NCI-H1436 treated with DMSO at 0.1 percent for 48 hours (cell line): ENCODE measurements around the gene ADIG.
"Not testable (repeated sequence)": the region's sequence is repeated elsewhere in the genome, so short reads cannot be mapped to it uniquely, and the experiment has no call there.

ENCODE experiments used
- DNase-seq: peaks from one replicate; lab custom pipeline; 2025; lab: John Stamatoyannopoulos, UW

Gene ADIG

DNA sequence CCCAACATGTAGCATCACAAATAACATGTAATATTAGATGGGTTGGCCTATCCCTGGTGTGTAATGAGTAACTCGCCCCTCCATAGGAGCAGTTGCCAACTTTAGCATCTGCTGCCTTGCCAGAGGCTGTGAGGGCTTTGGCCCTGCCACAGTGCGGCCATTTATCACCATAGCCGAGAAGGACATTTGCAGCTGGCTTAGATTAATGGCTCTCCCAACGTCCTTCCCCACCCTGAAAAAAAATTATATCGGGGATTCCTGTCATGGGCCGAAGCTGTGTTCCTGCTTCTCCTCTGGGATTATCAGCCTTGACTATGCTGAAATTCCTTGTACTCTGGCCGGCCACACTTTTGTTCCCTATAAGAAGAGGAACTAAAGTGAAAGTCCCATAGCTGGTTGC, 7.6 kb upstream of the ADIG start:
- DNase-seq = no peak

DNA sequence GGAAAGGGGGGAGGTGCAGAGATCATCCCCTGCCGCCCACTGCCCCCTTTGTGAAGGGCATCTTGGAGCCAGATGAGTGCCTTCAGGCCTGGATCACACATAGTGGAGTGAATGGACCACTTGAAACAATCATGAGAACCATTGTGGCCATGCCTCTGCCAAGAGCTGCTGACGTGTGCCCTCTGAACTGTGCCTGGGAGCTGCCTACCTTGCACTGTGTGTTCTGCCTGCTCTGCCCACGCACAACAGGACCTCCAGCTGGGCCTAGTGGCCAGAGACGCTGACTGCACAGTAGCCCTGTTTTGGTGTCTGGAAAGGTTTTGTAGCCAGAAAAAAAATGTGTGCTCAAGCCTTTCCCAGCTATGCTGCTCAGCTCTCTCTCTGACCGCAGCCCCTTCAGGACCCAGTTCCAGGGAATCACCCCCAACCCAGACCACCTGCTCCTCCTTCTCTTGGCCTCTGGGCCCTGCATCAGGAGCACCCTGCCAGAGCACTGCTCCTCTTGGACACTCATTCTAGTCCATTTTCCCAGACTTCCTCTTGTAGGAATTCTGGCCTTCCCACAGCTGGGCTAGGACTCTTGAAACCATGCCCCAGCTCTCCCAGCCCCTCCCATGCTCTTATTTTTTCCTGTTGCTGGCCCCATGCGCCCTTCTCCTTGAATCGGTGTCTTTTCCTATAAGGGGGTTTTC, 1.6 kb upstream of the ADIG start:
- DNase-seq = no peak

DNA sequence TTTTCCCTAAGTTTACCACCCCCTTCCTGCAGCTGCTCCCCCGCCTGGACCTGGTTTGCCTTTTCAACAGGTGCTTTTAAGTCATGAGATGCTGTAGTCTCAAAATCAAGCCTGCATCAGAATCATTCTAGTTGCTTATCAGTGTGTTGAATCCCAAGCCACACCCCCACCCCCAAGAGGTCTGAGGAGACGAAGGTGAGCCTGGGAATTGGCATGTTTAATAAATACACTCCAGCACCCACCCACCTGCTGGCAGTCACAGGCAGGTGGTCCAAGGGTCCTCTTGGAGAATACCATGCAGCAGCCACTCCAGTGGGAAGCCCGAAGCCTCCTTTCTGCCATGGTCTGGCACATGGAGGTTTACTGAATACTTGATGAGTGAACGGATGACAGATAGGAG, 1.1 kb upstream of the ADIG start:
- DNase-seq = no peak

DNA sequence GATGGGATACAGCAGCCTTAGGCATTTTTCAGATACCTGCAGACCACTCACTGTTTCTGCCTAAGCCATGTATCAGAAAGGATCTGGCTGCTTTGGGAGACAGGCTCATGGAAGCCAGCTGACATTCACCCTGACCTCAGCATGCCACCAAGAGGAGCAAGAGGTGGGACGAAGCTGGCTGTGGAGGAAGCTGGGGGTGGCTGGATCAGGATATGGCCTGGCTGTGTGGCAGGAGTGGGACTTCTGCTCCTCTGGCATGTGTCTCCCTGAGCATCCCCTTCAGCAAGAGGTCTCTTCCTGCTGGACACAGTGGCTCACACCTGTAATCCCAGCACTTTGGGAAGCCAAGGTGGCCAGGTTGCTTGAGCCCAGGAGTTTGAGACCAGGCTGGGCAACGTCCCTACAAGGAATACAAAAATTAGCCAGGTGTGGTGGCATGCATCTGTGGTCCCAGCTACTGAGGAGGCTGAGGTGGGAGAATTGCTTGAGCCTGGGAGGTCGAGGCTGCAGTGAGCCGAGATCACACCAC, 897 bp downstream of the ADIG start:
- no peak for DNase-seq

DNA sequence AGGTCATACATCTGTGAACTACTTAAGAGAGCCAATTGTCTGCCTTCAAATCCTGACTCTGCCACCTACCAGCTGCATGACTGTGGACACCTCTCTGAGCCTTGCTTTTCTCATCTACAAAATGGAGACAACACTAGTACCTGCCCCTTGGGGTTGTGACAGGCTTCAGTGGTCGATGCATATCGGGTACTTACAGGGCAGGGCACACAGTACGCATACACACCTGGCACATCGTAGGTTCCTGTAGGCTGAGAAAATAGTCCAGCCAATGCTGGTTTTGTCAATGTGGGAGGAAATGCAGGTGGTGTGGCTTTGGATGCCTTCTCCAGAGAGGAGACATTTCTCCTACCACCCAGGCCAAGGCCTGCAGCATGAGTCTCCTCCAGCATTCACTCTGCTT, 2.3 kb downstream of the ADIG start:
- no peak for DNase-seq

DNA sequence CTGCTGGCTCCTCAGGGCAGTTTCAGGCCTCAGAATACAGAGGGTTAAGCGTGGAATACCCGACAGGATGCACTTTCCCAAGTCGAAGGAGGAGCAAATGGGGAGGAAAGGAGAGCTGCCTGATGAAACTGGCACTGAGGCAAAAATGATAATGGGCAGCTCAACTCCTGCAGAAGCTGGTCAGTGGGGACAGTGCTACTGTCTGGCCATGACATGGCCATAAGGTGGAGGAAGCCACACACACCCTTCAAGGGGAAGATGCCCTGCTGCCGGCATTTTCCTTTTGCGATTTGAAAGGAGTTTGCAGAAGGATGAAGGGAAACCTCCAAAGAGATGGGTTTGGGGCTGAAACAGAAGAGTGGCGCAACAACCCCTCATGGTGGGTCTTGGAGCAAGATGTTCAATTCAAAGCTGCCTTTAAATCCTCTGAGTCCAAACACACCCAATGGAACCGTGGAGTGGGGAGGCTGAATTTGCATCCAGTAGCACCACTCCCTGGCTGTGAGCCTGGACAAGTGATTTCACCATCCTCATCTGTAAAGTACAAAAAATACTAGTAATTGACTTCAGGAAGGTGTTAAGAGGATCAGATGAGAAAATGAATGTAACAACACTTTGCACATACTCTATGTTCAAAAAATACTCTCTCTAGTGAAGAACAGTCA, 3.2 kb downstream of the ADIG start:
- DNase-seq = no peak

DNA sequence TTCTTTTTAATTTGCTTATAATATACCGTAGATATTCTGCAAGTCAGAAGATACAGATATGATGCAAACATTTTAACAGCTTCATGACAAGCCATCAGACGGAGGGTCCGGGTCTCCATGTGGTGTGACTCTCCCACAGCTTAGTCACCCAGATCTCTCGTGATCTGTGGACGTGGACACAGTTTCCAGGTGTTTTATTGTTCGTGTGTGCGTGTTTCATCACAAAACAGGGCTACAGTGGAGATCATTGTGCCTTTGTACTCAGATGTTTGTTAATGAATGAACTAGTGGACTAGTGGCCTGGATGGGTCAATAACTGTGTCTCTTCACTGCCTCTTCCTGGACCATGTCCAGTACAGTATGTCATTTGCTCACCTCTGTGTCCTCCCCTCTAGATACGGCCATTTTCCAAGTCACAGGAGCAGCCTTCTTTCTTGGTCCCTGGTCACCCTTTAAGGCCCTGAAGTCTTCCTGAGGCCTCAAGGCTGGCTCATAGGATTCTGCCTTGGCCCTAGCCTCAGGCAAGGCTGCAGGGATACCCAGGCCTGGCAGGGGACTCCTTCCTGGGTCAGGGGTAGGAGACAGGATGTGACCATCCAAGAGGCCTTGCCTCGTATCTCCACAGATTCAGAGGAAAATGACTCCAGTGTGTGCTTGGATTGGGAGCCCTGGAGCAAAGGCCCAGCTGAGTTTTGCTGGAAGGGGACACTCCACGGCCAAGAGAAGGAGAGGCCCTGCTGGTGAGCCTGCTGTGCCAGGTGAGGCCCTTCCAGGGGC, 4.6 kb downstream of the ADIG start:
- no peak for DNase-seq

DNA sequence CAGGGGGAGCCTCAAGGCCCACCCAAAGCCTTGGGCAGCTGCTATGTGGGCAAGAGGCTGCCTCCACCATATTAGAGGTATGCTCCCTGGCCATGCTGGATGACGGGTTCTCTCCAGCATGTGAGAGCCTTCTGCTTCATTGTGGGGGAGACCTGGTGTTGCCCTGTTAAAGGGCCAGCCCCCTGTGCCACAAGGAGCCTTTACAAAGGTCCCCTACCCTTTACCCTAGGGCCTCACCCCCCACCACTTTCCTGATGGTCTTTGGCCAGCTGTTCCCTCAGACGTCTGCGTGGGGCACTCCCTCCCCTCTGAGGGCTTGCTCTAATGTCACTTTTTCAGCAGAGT, 5.2 kb downstream of the ADIG start:
- DNase-seq = no peak

DNA sequence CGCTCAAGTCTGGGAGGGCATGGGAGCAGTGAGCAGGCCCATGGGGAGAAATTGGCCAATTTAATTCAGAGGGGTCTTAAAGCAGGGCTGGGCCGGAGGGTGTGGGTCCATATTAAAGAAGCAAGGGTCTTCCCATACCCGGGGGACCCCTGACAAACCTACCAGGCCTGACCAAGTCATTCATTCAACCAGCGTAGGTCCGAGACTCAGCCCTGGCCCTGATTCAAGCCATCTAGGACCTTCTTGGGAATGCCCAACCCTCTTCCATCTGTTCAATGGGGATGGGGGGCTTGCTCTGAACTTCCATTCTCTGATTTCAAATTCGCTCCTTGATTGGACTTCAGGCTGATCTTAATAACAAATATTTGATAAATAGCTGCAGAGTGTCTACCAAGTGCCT, 7.3 kb downstream of the ADIG start:
- DNase-seq = no peak

DNA sequence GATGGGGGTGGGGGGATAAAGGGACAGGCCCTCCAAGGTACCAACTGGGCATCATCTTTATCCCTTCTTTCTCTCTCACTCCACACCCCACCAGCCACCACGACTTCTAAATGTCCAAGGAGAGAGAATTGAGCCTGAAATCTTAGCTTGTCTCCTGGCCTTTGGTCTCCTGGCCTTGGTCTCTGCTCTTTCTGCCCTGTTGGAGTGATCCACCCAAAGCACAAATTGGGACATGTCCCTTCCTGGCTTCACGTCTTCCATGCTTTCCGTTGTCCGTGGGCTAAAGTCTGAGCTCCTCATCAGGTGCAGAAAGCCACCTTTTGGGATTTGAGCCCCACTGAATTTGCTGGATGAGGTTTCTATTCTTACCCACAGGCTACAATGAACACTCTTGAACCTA, 8.4 kb downstream of the ADIG start:
- no peak for DNase-seq

DNA sequence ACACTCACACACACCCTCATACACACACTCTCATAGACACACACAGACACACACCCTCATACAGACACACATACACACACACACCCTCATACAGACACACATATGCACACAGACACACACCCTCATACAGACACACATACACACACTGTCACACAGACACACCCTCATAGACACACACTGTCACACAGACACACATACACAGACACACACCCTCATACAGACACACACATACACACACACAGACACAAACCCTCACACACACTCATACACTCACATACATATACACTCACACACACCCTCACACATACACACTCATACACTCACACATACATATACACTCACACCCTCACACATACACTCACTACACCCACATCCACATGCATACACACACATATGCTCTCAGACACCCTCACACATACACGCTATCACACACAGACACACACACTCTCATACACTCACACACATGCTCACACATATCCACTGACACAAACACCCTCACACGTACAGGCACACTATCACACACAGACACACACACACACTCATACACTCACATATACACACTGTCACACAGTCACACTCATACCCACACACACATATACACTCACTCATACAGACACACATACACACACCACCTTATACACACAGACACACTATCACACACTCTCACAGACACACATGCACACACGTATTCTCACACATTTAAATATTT, 9.1 kb downstream of the ADIG start:
- no peak for DNase-seq

DNA sequence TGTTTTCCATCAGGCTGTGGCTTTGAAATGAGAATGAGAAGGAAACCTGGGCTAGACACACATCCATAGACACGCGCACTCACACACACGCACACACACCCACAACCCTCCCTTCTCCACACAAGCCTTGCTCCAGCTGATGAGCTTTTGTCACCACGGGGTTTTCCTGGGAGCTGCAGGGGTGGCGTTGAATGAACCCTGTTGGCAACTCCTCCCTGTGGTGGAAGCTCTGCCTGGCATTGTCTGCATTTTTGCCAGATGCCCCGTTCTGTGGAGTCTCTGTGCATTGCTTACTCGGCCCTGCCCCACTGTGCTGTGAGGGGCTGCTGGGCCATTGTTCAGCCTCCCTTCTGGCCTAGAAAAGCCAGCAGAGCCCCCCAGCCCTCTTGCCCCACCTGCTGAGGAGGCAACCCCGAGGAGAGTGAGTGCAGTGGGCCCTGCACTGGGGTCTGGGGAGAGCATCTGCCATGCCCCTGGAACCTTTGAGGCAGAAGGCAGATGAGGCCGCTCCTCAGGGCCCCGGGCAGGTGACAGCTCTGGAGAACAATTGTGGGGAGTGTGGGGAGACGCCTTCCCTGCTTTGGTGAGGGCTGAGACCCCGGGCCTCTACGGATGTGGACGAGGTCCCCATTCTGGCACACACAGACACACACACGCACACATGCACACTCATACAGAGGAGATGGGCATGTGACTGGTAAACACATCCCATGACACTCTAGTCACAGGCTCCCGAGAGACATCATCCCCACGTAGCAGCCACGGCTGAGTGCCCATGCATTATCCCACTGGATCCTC, 9.9 kb downstream of the ADIG start:
- no peak for DNase-seq

DNA sequence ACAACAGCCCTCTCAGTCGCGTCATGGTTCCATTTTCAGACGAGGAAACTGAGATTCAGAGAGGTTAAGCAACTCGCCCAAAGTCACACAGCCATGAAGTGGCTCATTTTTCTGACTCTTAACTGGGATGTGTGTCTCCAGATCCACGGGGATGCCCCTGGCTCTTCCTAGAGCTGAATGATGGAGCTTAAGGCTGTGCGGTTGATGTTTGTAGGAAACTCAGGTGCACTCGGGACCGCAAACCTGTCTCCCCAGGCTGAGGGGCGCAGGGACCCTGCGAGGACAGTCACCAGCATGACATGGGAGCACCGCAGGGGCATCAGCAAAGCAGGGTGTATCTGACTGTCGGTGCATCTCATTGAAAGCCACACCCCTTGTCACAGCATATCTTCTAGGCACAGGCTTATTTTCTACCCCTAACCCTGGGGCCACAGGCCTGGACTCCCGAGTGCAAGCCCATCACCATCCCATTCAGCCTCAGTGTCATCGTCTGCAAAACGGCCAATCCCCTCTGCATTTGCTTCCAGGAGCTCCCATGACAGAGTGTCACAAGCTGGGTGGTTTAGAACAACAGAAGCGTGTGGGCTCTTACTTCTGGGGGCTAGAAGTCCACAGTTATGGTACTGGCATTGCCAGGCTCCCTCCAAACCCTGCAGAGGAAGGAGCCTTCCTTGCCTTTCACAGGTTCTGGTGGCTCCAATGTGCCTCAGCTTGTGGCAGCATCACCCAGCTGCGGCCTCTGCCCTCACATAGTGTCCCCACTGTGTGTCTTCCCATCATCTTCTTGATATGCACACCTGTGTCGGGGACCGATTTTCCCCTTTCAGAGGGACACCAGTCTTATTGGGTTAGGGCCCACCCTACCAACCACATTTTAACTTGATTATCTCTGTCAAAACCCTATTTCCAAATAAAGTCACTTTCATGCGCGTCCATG, 10.7 kb downstream of the ADIG start:
- DNase-seq = no peak

DNA sequence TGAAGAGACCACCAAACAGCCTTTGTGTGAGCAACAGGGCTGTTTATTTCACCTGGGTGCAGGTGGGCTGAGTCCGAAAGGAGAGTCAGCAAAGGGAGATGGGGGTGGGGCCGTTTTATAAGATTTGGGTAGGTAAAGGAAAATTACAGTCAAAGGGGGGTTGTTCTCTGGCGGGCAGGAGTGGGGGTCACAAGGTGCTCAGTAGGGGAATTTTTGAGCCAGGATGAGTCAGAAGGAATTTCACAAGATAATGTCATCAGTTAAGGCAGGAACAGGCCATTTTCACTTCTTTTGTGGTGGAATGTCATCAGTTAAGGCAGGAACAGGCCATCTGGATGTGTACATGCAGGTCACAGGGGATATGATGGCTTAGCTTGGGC, 11.4 kb downstream of the ADIG start:
- not testable (repeated sequence) for DNase-seq

DNA sequence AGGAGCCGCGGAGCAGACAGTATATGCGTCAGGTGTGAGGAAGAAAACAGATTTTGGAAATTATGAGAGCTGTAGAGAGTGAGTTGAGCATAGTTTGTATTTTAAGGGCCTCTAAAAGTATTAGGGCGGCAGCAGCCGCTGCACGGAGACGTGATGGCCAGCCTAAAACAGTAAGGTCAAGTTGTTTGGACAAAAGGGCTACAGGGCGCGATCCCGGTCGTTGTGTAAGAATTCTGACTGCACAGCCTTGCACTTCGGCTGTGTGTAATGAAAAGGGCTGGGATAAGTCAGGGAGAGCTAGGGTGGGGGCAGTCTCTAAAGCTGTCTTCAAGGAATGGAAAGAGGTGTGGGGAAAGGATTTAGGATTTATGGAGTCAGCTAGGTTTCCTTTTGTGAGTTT, 13.3 kb downstream of the ADIG start:
- DNase-seq = not testable (repeated sequence)

DNA sequence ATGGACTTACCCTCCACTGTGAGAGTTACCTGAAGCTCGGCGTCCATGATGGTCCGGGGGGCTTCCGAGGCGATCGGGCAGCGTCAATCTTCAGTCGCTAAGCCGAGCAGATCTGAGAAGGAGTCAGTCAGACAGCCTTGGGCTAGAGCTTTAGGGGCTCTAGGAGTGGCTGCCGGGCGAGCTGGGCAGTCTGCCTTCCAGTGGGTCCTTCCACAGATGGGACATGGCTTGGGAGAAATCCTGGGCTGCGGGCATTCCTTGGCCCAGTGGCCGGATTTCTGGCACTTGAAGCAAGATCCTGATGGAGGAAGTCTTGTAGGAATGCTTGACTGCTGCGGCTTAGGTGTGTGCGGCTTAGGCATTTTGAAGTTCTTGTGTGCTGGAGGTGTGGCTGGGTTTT, 14.9 kb downstream of the ADIG start:
- DNase-seq = not testable (repeated sequence)

DNA sequence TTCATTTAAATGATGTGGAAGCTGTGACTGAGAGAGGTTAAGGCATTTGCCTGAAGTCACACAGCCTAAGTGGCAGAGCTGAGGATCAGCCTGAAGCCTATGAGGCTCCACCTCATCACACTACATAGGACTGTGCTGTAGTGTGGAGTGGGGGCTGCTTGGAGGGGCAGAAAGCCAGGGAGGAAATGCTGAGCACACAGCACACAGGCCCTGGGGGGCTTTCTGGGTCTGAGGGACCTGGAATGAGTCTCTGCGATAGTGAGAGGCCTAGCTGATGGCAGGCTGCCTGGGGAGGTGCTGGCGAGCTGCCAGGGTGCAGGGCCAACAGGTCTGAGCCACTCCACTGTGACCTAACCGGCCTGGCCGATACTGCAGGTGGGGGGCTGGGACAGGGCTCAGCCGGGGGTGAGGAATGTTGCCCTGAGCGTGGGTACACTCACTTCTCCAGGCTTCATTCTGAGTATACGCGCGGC, 18.4 kb downstream of the ADIG start:
- no peak for DNase-seq

DNA sequence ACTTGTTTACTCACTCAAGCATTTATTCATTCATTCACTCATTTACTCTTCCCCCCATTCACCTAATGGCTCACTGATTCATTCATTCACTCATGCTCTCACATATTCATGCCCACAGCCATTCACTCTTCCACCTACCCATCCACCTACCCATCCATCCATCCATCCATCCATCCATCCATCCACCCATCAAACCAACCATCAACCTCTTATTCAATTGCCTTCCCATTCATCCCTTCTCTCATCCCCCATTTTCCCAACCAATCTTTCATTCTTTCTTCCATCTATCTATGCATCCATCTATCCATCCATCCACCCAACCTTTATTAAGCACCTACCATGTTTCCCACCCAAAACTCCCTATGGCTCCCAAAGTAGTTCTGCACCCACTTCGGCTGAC, 19.1 kb downstream of the ADIG start:
- DNase-seq = no peak

DNA sequence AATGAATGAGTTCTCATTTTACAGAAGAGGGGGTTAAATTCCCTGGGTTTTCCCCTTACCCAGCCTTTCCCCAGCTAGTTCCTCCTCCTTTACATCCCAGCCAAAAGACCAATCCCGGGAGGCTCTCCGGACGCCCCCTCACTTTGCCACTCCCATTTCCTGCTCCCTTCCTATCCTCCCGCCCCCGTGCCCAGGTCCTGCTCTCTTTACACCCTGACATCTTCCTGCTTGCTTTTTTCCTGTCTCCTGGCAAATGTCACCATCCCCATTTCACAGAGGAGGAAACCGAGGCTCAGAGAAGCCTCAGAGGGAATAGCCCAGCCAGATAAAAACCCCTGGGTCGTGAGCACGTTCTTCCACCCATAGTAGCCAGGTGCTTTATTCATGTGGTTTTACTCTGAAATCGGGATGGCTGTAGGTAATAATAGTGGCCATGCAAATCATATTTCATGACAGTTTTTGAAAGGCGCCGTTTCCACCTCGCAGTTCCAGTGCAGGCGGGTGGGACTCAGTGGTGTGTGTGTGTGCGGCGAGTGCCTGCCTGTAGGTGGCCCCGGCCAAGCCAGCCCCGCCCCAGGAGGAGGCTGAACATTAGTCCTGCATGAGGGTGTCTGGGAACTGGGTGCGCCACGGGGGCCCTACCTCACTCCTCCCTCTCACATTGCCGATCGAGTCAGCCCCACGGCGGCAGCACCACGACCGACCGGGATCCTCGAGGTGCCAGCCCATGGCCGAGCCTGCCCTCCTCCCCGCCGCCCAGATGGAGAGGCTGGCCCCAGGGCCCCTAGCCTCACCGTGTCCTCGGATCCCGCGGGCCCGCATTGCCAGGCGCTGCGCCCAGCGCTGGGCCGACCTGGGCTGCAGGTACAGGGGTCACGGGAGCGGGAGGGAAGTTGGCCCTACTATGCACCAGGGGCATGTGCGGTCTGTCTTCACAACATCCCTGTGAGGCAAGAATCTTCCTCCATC, 20.5 kb downstream of the ADIG start, which contains the start of gene ARHGAP40:
ARHGAP40 (plus strand) TSS at position 594 of the 969 bp plus-strand sequence.
- DNase-seq = no peak
